ENCODE measurements around the gene ARID3B. TPM values are rescaled to one million over a fixed set of nuclear protein-coding genes. Genes with fewer than 3 reads are reported as not detected.

ARID3B gene
- total RNA-seq, 1 experiment from 2014 or later = 12.7 TPM

DNA sequence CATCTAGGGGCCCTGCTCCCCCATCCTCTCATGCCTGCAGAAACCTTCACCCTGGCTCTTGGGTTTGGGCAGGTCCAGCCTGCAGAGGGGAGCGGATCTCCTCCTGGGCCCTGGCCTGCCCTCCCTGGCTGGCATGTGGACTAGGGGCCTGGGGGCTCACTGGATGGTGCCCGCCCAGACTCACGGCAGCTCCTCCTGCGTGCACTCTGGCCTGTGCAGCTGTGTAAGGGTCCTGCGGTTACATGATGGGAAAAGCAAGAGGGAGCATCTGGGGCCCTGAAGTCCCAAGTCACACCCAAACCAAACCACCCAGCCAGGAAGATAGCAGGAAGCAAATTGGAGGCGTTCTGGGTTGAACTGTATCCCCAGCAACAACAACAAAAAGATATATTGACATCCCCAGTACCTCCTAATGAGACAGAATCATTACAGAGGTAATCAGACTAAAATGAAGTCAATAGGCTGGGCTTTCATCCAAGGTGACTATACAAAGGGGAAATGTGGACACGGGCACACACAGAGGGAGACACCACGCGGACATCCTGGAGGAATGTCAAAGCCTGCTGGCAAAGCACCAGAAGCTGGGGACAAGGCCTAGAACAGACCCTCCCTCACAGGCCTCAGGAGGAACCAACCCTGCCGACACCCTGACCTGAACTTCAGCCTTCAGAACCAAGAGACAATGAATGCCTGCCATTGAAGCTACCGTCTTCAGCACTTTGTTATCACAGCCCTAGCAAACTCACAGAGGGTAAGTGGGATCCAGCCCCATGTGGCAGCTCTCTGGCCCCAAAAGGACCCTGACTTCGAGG lies 64.2 kb downstream of the ARID3B start:
- POLR2A ChIA-PET = interaction anchor here (0.5 to 0.7 kb wide), 2 partner anchors 146 to 939 kb away, joined by 3 read pairs; no protein-coding TSS in a partner anchor
- H3K27me3 ChIP-seq (ENCODE audit: control insufficient read depth, insufficient read depth, low read length) = no peaks in the 10 kb centered on the region

DNA sequence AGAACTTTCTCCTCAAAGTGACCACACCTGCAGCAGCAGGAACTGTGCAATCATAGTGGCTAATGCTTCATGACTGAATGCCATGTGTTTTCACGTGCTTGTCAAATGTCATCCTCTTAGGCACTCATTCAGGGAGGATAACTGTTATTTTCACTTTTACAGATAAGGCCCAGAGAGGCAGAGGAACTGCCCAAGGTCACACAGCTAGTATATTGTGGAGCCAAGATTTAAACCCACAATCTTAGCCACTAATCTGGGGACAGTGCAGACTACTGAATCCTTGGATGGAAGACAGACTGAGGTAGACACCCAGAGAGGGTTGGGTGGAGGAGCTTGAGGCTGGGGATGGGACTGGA lies 64.8 kb downstream of the ARID3B start:
- in situ Hi-C loops (cut with HindIII; ENCODE audit: low pct_unique_long_range_greater_than_20kb, low sequenced_read_pairs) (no loop called here), intact Hi-C loops (cut with micrococcal nuclease; ENCODE audit: unreplicated experiment) (no loop called here)
- CTCF ChIA-PET = no interaction called here
- POLR2A ChIA-PET = interaction anchor here (0.7 kb wide), 1 partner anchor 940 kb away, joined by 3 read pairs; no protein-coding TSS in a partner anchor
- H3K4me3 ChIP-seq (ENCODE audit: low read depth in 2 of 2, low read length in 2 of 2) = no peak overlapping the region
- H3K4me1 ChIP-seq (ENCODE audit: control insufficient read depth, insufficient read depth, low read length) = no peaks in the 10 kb centered on the region
- no peaks in the 10 kb centered on the region for H3K27me3 ChIP-seq (ENCODE audit: control insufficient read depth, insufficient read depth, low read length)
- ATAC-seq = no peak
- no peak for DNase-seq (ENCODE audit: low read depth, low spot score)
- no peak overlapping the region for H3K27ac ChIP-seq (ENCODE audit: low read length)
- H3K36me3 ChIP-seq (ENCODE audit: control insufficient read depth, insufficient read depth, low read length) = no peaks in the 10 kb centered on the region
- BruUV-seq (replicated peaks) = no TSS peak
- TF ChIP-seq, protein P1, sequence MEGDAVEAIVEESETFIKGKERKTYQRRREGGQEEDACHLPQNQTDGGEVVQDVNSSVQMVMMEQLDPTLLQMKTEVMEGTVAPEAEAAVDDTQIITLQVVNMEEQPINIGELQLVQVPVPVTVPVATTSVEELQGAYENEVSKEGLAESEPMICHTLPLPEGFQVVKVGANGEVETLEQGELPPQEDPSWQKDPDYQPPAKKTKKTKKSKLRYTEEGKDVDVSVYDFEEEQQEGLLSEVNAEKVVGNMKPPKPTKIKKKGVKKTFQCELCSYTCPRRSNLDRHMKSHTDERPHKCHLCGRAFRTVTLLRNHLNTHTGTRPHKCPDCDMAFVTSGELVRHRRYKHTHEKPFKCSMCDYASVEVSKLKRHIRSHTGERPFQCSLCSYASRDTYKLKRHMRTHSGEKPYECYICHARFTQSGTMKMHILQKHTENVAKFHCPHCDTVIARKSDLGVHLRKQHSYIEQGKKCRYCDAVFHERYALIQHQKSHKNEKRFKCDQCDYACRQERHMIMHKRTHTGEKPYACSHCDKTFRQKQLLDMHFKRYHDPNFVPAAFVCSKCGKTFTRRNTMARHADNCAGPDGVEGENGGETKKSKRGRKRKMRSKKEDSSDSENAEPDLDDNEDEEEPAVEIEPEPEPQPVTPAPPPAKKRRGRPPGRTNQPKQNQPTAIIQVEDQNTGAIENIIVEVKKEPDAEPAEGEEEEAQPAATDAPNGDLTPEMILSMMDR (IDR thresholded peaks at IDR 0.05) = no peak
- TF ChIP-seq REST (IDR thresholded peaks at IDR 0.05; ENCODE audit: insufficient read depth in 1 of 2, low read depth in 2 of 2, low read length in 1 of 2) (no peak), TCF7L2 (IDR thresholded peaks at IDR 0.05; ENCODE audit: low read depth, low read length) (no peak), SIN3A (IDR thresholded peaks at IDR 0.05; ENCODE audit: borderline replicate concordance, insufficient read depth, low read depth, low read length) (no peak)
- no peaks in the 10 kb centered on the region for H3K9me3 ChIP-seq (ENCODE audit: control insufficient read depth, insufficient read depth, low read depth, low read length)

More for the DNA sequence above, 64.2 kb downstream of the ARID3B start:
- no peak for ATAC-seq
- CTCF ChIA-PET = no interaction called here
- Histone ChIP-seq H3K4me1 (ENCODE audit: control insufficient read depth, insufficient read depth, low read length) (no peaks in the 10 kb centered on the region), H3K4me3 (ENCODE audit: low read depth in 2 of 2, low read length in 2 of 2) (no peak overlapping the region), H3K9me3 (ENCODE audit: control insufficient read depth, insufficient read depth, low read depth, low read length) (no peaks in the 10 kb centered on the region), H3K36me3 (ENCODE audit: control insufficient read depth, insufficient read depth, low read length) (no peaks in the 10 kb centered on the region), H3K27ac (ENCODE audit: low read length) (no peak overlapping the region)
- in situ Hi-C loops (cut with HindIII; ENCODE audit: low pct_unique_long_range_greater_than_20kb, low sequenced_read_pairs) (no loop called here), intact Hi-C loops (cut with micrococcal nuclease; ENCODE audit: unreplicated experiment) (no loop called here)
- BruUV-seq (replicated peaks) = no TSS peak
- DNase-seq (ENCODE audit: low read depth, low spot score) = no peak
- TF ChIP-seq REST (IDR thresholded peaks at IDR 0.05; ENCODE audit: insufficient read depth in 1 of 2, low read depth in 2 of 2, low read length in 1 of 2) = no peak
- no peak for TF ChIP-seq TCF7L2 (IDR thresholded peaks at IDR 0.05; ENCODE audit: low read depth, low read length)
- TF ChIP-seq POLR2AphosphoS5 (IDR thresholded peaks at IDR 0.05; ENCODE audit: low read depth, low read length) = no peak
- TF ChIP-seq, protein P1 (IDR thresholded peaks at IDR 0.05) = no peak
- no peak for TF ChIP-seq SIN3A (IDR thresholded peaks at IDR 0.05; ENCODE audit: borderline replicate concordance, insufficient read depth, low read depth, low read length)

All from Panc1 (cell line).